ENCODE results near the gene UQCC5. TPM values are rescaled to one million over a fixed set of nuclear protein-coding genes. Genes with fewer than 3 reads are reported as not detected.

Gene UQCC5
- polyA plus RNA-seq, 1 of the 3 experiments (the other 2 are of a cell fraction) = 124 TPM

- TF ChIP-seq ZBTB33 (IDR thresholded peaks at IDR 0.05; ENCODE audit: borderline replicate concordance, low read depth) (no peak), FOXJ3 (CRISPR knock-in tag; IDR thresholded peaks at IDR 0.05) (no peak), NRF1 (IDR thresholded peaks at IDR 0.05; ENCODE audit: low read depth, low read length) (no peak), POLR2AphosphoS5 (IDR thresholded peaks at IDR 0.05; ENCODE audit: low read depth, low read length) (no peak), TEAD4 (IDR thresholded peaks at IDR 0.05; ENCODE audit: borderline replicate concordance, insufficient read depth) (no peak), USF1 (IDR thresholded peaks at IDR 0.05; ENCODE audit: borderline replicate concordance, low read depth) (no peak), JUND (IDR thresholded peaks at IDR 0.05) (no peak), PBX3 (IDR thresholded peaks at IDR 0.05) (peak; percentile 39; the same call in 1 of the 2 replicates), TCF12 (IDR thresholded peaks at IDR 0.05) (no peak), CTCF (IDR thresholded peaks at IDR 0.05) (peak; percentile 22; the same call in 1 of the 2 replicates), SMC3 (IDR thresholded peaks at IDR 0.05; ENCODE audit: low read depth, low read length) (no peak), GATA2 (CRISPR knock-in tag; IDR thresholded peaks at IDR 0.05) (no peak), EZH2phosphoT487 (IDR thresholded peaks at IDR 0.05; ENCODE audit: borderline replicate concordance, low read depth) (no peak), RCOR1 (IDR thresholded peaks at IDR 0.05; ENCODE audit: low read length) (no peak), REST (IDR thresholded peaks at IDR 0.05; ENCODE audit: low read depth, low read length) (no peak), RXRA (IDR thresholded peaks at IDR 0.05; ENCODE audit: borderline replicate concordance, low read depth) (no peak), YY1 (IDR thresholded peaks at IDR 0.05; ENCODE audit: low read depth) (peak; percentile 73), NFIC (IDR thresholded peaks at IDR 0.05; ENCODE audit: borderline replicate concordance) (no peak), EP300 (IDR thresholded peaks at IDR 0.05; ENCODE audit: borderline replicate concordance in 1 of 2, low read depth in 1 of 2, low read length in 1 of 2) (no peak)
Measured at GRCh38 chr3:52533623-52534280, 2.7 kb upstream of the UQCC5 start, which contains the start of gene NT5DC2 (continued).

Data from SK-N-SH (cell line).